ENCODE measurements around the gene TLR1.

GRCh38 chr4:38837849-38838248 lies 33.3 kb upstream of the TLR1 start:
- TF ChIP-seq, protein P1, sequence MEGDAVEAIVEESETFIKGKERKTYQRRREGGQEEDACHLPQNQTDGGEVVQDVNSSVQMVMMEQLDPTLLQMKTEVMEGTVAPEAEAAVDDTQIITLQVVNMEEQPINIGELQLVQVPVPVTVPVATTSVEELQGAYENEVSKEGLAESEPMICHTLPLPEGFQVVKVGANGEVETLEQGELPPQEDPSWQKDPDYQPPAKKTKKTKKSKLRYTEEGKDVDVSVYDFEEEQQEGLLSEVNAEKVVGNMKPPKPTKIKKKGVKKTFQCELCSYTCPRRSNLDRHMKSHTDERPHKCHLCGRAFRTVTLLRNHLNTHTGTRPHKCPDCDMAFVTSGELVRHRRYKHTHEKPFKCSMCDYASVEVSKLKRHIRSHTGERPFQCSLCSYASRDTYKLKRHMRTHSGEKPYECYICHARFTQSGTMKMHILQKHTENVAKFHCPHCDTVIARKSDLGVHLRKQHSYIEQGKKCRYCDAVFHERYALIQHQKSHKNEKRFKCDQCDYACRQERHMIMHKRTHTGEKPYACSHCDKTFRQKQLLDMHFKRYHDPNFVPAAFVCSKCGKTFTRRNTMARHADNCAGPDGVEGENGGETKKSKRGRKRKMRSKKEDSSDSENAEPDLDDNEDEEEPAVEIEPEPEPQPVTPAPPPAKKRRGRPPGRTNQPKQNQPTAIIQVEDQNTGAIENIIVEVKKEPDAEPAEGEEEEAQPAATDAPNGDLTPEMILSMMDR (IDR thresholded peaks at IDR 0.05; ENCODE audit: borderline replicate concordance, extremely low read depth, low read length, poor library complexity, severe bottlenecking), result no peak
- TF ChIP-seq EZH2 (IDR thresholded peaks at IDR 0.05; ENCODE audit: borderline replicate concordance, low read depth, low read length, severe bottlenecking), result no peak

Measured in DND-41 (cell line).